ENCODE data around the gene IFNA4. TPM values are rescaled to one million over a fixed set of nuclear protein-coding genes. Genes with fewer than 3 reads are reported as not detected.
"Not testable (repeated sequence)": the region's sequence is repeated elsewhere in the genome, so short reads cannot be mapped to it uniquely, and the experiment has no call there.

Gene IFNA4
- polyA plus RNA-seq, 1 experiment: not detected

DNA sequence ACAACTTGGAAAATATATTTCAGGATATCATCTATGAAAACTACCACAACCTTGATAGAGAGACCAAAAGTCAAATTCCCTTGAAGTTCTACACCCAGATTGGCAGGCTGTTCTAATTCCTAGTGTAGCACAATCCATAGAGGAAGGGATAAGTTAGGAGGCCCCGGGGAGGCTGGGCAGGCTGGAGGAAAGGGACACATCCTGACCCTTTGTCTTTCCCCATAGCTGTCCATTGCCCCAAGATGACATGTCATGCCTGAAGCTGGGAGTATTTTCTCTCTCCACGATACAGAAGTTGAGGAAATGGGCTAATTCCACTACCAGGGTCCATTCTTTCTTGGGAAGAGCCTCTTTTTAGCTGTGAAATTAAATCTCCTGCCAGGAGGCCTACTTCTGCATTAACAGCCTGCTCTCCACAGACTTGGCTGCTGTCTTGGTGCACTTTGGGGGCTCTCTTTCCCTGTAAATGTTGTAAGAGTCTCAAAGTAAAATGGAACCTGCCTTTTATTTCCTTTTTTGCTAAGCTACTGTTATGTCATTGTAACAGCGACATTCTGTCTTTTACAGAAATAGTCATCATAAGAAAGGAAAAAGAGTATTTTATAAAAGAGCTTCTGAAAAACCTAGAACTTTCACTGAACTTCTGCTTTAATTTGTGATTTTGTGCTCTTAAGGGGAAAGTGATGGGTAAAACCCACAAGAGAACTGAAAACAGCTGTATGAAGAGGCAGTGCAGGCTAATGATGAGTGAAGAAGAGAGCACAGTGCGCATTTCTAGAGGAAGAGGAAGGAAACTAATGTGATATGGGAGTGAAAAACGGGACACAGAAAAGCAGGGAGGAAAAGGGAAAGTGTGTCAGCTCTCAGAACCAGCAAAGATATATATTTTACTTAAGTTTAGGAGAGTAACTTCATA lies 26.3 kb upstream of the IFNA4 start:
- H3K4me3 ChIP-seq (ENCODE audit: low read depth, low read length); H3K27me3 ChIP-seq (ENCODE audit: control insufficient read depth, insufficient read depth, low read length); H3K9me3 ChIP-seq (ENCODE audit: control insufficient read depth, insufficient read depth, low read length); POLR2A ChIA-PET; DNase-seq (ENCODE audit: low read depth, low spot score); H3K27ac ChIP-seq (ENCODE audit: low read depth, low read length): not testable (repeated sequence)
- TF ChIP-seq, protein P1, sequence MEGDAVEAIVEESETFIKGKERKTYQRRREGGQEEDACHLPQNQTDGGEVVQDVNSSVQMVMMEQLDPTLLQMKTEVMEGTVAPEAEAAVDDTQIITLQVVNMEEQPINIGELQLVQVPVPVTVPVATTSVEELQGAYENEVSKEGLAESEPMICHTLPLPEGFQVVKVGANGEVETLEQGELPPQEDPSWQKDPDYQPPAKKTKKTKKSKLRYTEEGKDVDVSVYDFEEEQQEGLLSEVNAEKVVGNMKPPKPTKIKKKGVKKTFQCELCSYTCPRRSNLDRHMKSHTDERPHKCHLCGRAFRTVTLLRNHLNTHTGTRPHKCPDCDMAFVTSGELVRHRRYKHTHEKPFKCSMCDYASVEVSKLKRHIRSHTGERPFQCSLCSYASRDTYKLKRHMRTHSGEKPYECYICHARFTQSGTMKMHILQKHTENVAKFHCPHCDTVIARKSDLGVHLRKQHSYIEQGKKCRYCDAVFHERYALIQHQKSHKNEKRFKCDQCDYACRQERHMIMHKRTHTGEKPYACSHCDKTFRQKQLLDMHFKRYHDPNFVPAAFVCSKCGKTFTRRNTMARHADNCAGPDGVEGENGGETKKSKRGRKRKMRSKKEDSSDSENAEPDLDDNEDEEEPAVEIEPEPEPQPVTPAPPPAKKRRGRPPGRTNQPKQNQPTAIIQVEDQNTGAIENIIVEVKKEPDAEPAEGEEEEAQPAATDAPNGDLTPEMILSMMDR (IDR thresholded peaks at IDR 0.05; ENCODE audit: low read depth, low read length): peak; percentile 53
- CTCF ChIA-PET: interaction anchor here (0.6 to 2.2 kb wide), 8 partner anchors 18 to 575 kb away, joined by 3 to 8 read pairs (median 3); no protein-coding TSS in a partner anchor

GRCh38 chr9:21212160-21212559 lies 24.8 kb upstream of the IFNA4 start:
- POLR2A ChIA-PET: not testable (repeated sequence)
- CTCF ChIA-PET: interaction anchor here (1.9 to 2.2 kb wide), 2 partner anchors 17 to 184 kb away, joined by 4 to 8 read pairs; no protein-coding TSS in a partner anchor

DNA sequence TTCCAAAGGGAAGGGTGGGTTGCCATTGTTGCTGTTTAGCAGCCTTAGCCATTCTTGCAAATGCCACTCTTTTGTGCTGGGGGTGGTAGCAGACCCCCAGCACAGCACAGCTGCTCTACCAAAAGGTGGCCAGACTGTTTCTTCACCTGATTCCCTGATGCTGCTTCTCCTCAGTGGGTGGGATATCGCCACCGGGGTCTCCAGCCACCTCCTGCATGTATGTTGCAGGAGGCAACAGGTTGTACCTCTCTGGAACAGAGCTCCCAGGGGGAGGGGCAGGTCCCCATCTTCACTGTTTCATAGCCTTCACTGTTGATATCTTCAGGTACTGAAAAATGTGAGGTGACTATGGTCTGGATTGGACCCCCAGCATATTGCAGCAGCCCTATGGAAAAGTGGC lies 23.4 kb upstream of the IFNA4 start:
- H3K9me3 ChIP-seq (ENCODE audit: control insufficient read depth, insufficient read depth, low read length); H3K27ac ChIP-seq (ENCODE audit: low read depth, low read length); DNase-seq (ENCODE audit: low read depth, low spot score); H3K4me3 ChIP-seq (ENCODE audit: low read depth, low read length); H3K27me3 ChIP-seq (ENCODE audit: control insufficient read depth, insufficient read depth, low read length); POLR2A ChIA-PET; CTCF ChIA-PET: not testable (repeated sequence)

More at GRCh38 chr9:21212160-21212559, 24.8 kb upstream of the IFNA4 start:
- H3K27me3 ChIP-seq (ENCODE audit: control insufficient read depth, insufficient read depth, low read length); H3K9me3 ChIP-seq (ENCODE audit: control insufficient read depth, insufficient read depth, low read length); H3K27ac ChIP-seq (ENCODE audit: low read depth, low read length); DNase-seq (ENCODE audit: low read depth, low spot score); H3K4me3 ChIP-seq (ENCODE audit: low read depth, low read length): not testable (repeated sequence)

- POLR2A ChIA-PET: no interaction called here
- Histone ChIP-seq H3K27ac (ENCODE audit: low read depth, low read length) (no peak overlapping the region), H3K4me3 (ENCODE audit: low read depth, low read length) (no peak overlapping the region), H3K27me3 (ENCODE audit: control insufficient read depth, insufficient read depth, low read length) (no peaks in the 10 kb centered on the region), H3K9me3 (ENCODE audit: control insufficient read depth, insufficient read depth, low read length) (no peaks in the 10 kb centered on the region)
- CTCF ChIA-PET: no interaction called here
- DNase-seq (ENCODE audit: low read depth, low spot score): no peak
- TF ChIP-seq, protein P1 (IDR thresholded peaks at IDR 0.05; ENCODE audit: low read depth, low read length): no peak
Measured at GRCh38 chr9:21210311-21210710, 22.9 kb upstream of the IFNA4 start.

DNA sequence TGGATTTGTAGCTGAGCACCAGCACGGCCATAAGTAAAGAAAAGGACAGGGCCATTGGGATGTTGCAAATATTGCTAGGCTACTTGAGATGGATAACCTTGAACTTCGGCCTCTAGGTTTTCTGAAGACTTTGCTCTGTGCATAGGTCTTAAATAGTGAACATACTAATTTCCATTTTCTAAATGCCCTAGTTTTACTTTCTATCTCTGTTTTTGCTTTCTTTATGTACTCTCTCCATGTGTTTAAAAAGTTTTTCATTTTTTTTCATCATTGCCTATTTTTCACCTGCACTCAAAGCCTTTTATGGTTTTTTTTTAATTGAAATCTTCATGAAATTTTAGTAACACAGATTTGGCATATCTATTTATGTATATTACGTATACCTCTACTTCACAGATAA lies 19.7 kb upstream of the IFNA4 start, which contains the start of gene IFNA10:
Gene IFNA10, minus strand, starts transcription at position 101 of the 400 bp plus-strand sequence. Its CDS starts 46 bp downstream, at position 55.
- H3K27me3 ChIP-seq (ENCODE audit: control insufficient read depth, insufficient read depth, low read length); H3K4me3 ChIP-seq (ENCODE audit: low read depth, low read length); DNase-seq (ENCODE audit: low read depth, low spot score); H3K27ac ChIP-seq (ENCODE audit: low read depth, low read length); H3K9me3 ChIP-seq (ENCODE audit: control insufficient read depth, insufficient read depth, low read length); POLR2A ChIA-PET: not testable (repeated sequence)
- CTCF ChIA-PET: interaction anchor here (1.2 kb wide), 1 partner anchor 12 kb away, joined by 9 read pairs; no protein-coding TSS in a partner anchor

GRCh38 chr9:21205204-21205603 lies 17.8 kb upstream of the IFNA4 start:
- POLR2A ChIA-PET: no interaction called here
- no peak overlapping the region for H3K4me3 ChIP-seq (ENCODE audit: low read depth, low read length)
- TF ChIP-seq, protein P1 (IDR thresholded peaks at IDR 0.05; ENCODE audit: low read depth, low read length): no peak
- CTCF ChIA-PET: no interaction called here
- H3K9me3 ChIP-seq (ENCODE audit: control insufficient read depth, insufficient read depth, low read length): no peaks in the 10 kb centered on the region
- no peaks in the 10 kb centered on the region for H3K27me3 ChIP-seq (ENCODE audit: control insufficient read depth, insufficient read depth, low read length)
- no peak for DNase-seq (ENCODE audit: low read depth, low spot score)
- no peak overlapping the region for H3K27ac ChIP-seq (ENCODE audit: low read depth, low read length)

- H3K27me3 ChIP-seq (ENCODE audit: control insufficient read depth, insufficient read depth, low read length); H3K9me3 ChIP-seq (ENCODE audit: control insufficient read depth, insufficient read depth, low read length); DNase-seq (ENCODE audit: low read depth, low spot score); H3K27ac ChIP-seq (ENCODE audit: low read depth, low read length); H3K4me3 ChIP-seq (ENCODE audit: low read depth, low read length); CTCF ChIA-PET; POLR2A ChIA-PET: not testable (repeated sequence)
Measured at GRCh38 chr9:21202105-21202504, 14.7 kb upstream of the IFNA4 start, which contains the start of gene IFNA7. Gene IFNA7 (minus strand): TSS chr9:21202205. CDS start chr9:21202165, 40 bp downstream.

Measured in AG04450 (cell line).